GM12878 (cell line): ENCODE measurements around the gene DIP2C.

Experiments
- KAT2A ChIP-seq: conservative IDR thresholded peaks from 2 replicates; pipeline ENCODE4 v1.6.1; 2011; ENCODE audit warnings: low read depth, low read length; ENCODE audit not compliant: control insufficient read depth
- TF ChIP-seq, protein P1 (sequence below): fragments of 450-650 bp; formaldehyde crosslinking; IDR thresholded peaks from 2 replicates; pipeline ENCODE4 v1.5.0; 2022; ENCODE audit warnings: mild to moderate bottlenecking, missing genetic modification characterization
- TF ChIP-seq, protein P2 (sequence below), 3 experiments: IDR thresholded peaks in 2 of 3; conservative IDR thresholded peaks in 1 of 3; 2 replicates each; pipeline ENCODE4 v1.5.1; 2011; ENCODE audit warnings: low read depth in 3 of 3, low read length in 3 of 3, mild to moderate bottlenecking in 3 of 3, control low read depth in 2 of 3, moderate library complexity in 2 of 3, inconsistent platforms in 1 of 3, mixed read lengths in 1 of 3; ENCODE audit not compliant: control insufficient read depth in 2 of 3, insufficient read depth in 1 of 3; ENCODE audit errors: extremely low read depth in 1 of 3

DNA sequence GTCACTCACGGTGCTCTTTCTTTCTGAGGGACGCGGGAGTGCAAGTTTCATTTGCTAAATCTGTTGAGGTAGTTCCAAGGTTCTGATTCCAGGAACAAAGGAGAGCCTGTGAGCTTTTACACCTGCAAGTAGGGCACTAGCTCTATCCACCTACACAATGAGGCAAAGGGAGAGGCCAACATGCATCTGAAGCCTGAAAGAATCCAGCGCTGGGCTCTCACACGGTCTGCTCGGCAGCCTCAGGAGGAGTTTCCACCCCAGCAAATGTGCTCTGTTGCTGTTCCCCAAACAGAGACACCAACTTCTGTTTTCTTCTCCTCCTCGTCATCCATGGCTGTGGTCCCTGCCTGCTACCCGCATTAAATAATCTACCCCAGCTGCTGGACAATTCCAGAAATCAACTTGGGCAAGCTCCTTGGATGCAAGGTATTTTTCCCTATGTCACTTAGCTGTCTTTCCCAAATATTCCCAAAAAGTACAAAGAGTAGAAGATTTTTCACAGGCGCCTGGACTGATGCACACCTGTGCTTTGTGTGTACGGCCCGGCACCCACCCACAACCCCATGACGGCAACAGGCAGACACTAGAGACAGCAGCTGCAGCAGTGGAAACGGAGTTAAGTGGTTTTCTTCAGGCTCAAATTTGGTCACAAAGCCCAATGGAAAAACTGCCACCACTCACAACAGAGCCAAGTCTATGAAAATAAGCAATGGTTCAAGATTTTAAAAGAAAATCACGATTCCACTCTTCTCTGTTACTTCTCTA lies 377.4 kb downstream of the DIP2C start:
- TF ChIP-seq, protein P1, sequence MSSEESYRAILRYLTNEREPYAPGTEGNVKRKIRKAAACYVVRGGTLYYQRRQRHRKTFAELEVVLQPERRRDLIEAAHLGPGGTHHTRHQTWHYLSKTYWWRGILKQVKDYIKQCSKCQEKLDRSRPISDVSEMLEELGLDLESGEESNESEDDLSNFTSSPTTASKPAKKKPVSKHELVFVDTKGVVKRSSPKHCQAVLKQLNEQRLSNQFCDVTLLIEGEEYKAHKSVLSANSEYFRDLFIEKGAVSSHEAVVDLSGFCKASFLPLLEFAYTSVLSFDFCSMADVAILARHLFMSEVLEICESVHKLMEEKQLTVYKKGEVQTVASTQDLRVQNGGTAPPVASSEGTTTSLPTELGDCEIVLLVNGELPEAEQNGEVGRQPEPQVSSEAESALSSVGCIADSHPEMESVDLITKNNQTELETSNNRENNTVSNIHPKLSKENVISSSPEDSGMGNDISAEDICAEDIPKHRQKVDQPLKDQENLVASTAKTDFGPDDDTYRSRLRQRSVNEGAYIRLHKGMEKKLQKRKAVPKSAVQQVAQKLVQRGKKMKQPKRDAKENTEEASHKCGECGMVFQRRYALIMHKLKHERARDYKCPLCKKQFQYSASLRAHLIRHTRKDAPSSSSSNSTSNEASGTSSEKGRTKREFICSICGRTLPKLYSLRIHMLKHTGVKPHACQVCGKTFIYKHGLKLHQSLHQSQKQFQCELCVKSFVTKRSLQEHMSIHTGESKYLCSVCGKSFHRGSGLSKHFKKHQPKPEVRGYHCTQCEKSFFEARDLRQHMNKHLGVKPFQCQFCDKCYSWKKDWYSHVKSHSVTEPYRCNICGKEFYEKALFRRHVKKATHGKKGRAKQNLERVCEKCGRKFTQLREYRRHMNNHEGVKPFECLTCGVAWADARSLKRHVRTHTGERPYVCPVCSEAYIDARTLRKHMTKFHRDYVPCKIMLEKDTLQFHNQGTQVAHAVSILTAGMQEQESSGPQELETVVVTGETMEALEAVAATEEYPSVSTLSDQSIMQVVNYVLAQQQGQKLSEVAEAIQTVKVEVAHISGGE (CRISPR knock-in tag) = no peak
- TF ChIP-seq, protein P2, sequence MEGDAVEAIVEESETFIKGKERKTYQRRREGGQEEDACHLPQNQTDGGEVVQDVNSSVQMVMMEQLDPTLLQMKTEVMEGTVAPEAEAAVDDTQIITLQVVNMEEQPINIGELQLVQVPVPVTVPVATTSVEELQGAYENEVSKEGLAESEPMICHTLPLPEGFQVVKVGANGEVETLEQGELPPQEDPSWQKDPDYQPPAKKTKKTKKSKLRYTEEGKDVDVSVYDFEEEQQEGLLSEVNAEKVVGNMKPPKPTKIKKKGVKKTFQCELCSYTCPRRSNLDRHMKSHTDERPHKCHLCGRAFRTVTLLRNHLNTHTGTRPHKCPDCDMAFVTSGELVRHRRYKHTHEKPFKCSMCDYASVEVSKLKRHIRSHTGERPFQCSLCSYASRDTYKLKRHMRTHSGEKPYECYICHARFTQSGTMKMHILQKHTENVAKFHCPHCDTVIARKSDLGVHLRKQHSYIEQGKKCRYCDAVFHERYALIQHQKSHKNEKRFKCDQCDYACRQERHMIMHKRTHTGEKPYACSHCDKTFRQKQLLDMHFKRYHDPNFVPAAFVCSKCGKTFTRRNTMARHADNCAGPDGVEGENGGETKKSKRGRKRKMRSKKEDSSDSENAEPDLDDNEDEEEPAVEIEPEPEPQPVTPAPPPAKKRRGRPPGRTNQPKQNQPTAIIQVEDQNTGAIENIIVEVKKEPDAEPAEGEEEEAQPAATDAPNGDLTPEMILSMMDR (IDR thresholded peaks at IDR 0.05 in 2 of 3, conservative IDR thresholded peaks at IDR 0.05 in 1 of 3; ENCODE audit: control insufficient read depth in 2 of 3, extremely low read depth in 1 of 3, insufficient read depth in 1 of 3, low read depth in 3 of 3, low read length in 3 of 3) = no peak
- TF ChIP-seq KAT2A = no peak
